HuH-7.5 (cell line): ENCODE results near the gene HPX.

Source experiments
- DNase-seq: peaks from one replicate; pipeline ENCODE4 v3.0.0; 2011; ENCODE audit warnings: low spot score

Gene HPX

GRCh38 chr11:6390718-6391469 is 49.9 kb downstream of the HPX start:
- DNase-seq, result no peak

DNA sequence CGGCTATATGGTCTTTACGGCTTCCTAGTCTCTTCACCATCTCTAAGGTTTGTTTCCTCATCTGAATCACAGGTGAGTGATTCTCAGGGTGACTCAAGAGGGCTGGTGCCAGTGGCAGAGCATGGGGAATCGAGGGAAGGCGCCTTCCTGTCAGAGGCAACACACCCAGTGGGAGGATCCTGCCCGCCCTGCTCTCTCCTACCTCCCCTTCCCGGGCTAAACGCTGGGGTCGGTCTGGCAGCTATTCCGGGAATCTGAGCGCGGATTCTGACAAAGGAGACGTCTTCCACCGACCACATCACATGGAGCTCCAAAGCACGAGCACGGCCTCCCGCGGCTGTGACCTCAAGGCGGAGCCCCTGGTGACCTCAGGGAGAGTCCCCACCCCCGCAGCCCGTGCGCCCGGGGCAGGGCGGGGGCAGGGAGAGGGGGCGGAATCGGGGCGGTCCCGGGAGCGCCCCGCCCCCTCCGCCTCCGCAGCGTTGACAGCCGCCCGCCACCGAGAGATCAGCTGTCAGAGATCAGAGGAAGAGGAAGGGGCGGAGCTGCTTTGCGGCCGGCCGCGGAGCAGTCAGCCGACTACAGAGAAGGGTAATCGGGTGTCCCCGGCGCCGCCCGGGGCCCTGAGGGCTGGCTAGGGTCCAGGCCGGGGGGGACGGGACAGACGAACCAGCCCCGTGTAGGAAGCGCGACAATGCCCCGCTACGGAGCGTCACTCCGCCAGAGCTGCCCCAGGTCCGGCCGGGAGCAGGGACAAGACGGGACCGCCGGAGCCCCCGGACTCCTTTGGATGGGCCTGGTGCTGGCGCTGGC is 50.7 kb downstream of the HPX start, which contains the start of gene SMPD1:
TSS of gene SMPD1 (plus strand) at position 570 of the 813 bp plus-strand sequence. CDS start at position 695, 125 bp downstream.
- peak; percentile 80 for DNase-seq

DNA sequence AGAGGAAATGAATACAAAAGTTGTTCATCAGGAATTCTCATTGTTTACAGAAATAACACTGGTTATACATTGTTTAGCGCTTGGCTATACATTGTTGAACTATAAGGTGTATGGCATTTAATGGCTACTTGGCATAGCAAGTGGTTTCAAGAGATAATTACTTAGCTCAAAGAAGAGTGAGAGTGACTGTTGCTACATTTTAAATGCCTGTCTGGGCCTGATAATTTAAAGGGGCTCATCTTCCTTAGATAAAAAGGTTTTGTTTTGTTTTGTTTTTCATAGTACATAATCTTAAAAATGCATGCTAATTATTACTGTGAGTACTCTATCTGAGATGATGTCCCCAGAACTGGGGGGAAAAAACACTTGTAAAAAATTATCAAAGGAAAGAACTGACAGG is 52.0 kb downstream of the HPX start:
- no peak for DNase-seq

- DNase-seq, result no peak
Observed at GRCh38 chr11:6387811-6388599, 52.8 kb downstream of the HPX start.

DNA sequence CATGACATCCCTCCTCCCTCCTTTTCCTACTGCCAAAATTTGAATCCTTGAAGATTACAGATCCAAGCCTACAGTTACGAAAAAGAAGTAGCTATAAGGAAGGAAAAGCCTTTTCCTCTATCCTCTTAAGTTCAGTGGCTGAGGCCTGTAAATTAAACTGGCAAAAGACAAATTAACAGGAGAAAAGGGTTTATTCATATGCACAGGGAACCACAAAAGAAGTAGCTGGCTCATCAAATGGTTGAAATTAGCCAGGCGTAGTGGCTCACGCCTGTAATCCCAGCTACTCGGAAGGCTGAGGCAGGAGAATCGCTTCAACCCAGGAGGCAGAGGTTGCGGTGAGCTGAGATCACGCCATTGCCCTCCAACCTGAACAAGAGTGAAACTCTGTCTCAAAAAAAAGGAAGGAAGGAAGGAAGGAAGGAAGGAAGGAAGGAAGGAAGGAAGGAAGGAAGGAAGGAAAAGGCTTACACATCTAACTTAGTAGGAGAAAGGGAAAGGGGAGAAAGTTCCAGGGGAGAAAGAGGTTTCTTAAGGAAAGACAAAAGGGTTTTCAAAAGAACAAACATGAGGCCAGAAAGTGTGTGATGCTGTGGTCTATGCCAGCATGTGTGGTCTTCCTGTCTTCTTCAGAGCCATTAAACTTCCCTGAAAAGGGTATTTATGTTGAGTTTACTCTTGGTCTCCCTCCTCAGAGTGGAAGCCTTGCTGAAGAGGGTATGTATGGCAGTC is 55.6 kb downstream of the HPX start:
- no peak for DNase-seq
